HG03280 (cell line): ENCODE data around the gene LRBA.

Experiments
- ATAC-seq: cut with Tn5 transposase; IDR thresholded peaks from one replicate; pipeline ENCODE4 v1.9.1; 2021; ENCODE audit warnings: mild to moderate bottlenecking, moderate library complexity; ENCODE audit not compliant: unreplicated experiment

LRBA gene

GRCh38 chr4:150342945-150343344 lies 672.1 kb downstream of the LRBA start:
- no peak for ATAC-seq

GRCh38 chr4:150337734-150338133 lies 677.4 kb downstream of the LRBA start:
- ATAC-seq: no peak

DNA sequence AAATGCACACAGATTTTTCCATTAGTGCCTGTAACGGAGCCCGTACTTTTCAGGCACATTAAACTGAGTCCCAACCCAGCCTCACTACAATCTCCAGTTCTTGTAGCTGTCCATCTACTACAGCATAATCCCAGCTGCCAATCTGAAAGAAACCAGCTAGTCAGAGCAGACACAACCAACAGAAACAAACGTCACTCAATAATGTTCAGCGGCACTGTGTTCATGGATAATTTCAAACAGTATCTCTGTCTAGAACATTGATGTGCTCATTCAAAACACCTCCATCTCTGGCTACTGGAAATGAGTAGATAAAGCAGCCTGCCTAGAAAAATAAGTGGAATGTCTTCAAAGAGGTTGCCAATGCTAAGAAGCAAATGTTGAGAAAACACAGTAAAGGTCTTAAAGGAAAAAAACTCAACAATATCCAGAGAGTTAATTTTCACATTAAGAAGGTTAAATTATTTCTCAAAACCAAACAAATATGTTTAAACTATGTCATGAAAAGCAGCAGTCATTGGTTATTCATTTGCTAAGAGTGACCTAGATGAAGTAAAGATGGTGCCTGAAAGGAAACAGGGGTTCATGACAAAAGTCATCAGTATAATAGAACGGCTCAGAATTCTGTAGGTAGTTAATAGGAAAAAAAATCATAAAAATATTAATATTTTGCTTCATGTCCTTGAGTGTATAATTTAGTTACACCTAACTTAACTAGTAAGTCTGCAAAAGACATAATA lies 678.2 kb downstream of the LRBA start:
- no peak for ATAC-seq

GRCh38 chr4:150332961-150333360 lies 682.1 kb downstream of the LRBA start:
- ATAC-seq: no peak

DNA sequence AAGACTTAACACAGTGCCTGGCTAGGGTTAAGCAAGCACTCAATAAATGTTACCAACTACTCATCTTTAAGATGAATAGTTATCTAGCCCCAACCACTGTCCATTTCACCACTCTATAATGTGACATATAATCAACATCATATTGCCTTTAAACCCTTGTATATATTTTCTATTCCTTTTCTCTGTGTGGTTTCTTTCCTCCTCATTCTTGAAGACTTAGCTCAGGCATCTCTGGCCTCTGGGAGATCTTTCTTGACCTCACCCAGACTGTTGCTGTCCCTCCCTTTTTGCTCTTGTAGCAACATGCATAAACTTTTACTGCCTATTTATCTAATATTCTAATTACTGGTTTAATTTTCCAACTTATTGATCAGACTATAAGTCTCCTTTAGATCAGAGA lies 683.0 kb downstream of the LRBA start:
- ATAC-seq: no peak

DNA sequence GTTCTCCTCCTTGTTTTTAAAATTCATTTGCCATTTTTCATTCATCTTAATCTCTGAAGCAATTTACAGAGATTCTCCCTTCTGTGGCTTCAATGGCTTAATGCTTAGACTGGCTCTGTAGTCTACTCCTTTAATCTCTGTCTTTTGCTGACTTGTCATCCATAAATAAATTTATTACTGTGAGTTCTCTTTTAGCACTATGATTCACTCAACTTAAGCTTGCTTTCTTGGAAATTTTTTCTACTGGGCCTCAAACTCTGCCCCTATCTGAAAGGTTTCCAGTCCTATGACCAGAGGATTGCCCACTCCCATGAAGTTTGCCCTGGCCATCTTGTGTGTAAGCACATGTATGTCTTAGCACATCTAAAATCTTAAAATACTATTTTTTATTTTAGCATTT lies 685.7 kb downstream of the LRBA start:
- ATAC-seq: no peak

DNA sequence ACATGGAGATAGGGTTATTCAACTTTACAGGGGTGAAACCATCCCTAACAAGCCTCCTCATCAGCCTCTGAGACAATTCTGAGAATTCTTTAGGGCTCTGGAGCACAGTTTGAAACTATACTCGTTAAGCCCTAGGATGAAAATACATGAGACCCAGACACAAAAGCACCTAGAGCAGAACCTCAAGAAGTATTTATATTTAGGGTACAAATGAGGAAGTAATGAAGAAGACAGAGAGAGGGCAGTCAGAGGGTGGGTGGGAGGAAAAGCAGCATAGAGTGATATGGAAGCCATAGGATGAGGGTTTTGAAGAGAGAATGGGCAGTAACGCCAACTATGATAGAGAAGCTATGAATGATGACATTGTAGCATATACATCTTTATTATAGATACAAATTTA lies 686.6 kb downstream of the LRBA start:
- no peak for ATAC-seq

GRCh38 chr4:150327262-150327780 lies 687.8 kb downstream of the LRBA start:
- no peak for ATAC-seq

DNA sequence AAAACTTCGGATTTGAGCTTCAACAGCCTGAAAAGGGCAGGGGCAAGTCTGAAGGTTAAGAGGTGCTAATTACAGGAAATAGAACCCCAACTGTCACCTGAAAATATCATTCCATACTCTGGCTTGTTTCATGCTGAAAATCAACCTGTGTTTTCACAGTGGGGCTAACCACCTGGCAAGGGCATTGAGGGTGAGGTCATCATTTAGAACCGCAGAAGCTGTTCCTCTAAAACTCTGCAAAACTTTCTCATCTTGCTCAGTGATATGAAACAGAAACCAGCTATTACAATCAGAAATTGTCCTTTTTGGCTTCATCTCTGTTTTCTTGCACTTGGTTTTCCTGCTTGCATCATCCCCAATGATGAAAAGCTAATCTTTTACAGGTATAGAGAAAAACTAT lies 689.2 kb downstream of the LRBA start:
- no peak for ATAC-seq

GRCh38 chr4:150323406-150324325 lies 691.4 kb downstream of the LRBA start:
- no peak for ATAC-seq

- no peak for ATAC-seq
Observed at GRCh38 chr4:150322646-150323045, 692.4 kb downstream of the LRBA start.

GRCh38 chr4:150321113-150321512 lies 694.0 kb downstream of the LRBA start:
- no peak for ATAC-seq

DNA sequence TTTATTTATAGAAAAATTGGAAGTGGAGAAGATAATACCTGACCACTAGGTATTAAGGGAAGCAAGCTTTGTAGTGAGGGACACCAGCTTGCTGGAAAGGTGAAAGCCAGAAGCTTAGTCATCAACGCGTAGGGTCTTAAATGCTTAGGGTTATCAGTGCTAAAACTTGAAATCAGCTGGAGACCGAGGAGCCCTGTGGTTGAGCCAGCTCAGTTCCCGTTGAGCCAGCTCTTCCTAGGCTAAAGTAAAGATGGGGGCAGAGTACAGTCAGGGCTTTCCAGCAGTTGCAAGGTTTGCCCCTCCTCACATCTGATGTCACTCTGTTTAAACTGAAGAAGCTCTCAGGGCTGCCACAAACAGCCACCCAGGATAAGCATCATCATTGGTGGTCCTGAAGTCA lies 696.1 kb downstream of the LRBA start:
- no peak for ATAC-seq

DNA sequence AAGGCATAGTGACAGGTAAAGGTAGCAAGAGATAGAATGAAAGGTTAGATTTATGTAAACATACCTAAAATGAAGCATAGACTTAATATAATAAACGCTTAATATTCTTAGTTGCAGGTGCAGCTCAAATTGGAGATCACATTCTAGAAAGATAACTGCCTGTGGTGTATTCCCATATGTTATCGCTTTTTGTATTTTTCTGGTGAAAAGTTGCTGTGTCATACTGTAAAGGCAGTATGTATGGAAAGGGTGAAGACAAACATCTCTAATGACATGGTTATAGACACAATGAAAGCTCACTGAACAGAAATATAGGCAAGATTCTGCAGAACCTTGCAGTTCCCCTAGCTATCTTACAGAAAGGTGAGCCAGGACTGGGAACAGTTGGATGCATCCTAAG lies 696.6 kb downstream of the LRBA start:
- ATAC-seq: no peak

DNA sequence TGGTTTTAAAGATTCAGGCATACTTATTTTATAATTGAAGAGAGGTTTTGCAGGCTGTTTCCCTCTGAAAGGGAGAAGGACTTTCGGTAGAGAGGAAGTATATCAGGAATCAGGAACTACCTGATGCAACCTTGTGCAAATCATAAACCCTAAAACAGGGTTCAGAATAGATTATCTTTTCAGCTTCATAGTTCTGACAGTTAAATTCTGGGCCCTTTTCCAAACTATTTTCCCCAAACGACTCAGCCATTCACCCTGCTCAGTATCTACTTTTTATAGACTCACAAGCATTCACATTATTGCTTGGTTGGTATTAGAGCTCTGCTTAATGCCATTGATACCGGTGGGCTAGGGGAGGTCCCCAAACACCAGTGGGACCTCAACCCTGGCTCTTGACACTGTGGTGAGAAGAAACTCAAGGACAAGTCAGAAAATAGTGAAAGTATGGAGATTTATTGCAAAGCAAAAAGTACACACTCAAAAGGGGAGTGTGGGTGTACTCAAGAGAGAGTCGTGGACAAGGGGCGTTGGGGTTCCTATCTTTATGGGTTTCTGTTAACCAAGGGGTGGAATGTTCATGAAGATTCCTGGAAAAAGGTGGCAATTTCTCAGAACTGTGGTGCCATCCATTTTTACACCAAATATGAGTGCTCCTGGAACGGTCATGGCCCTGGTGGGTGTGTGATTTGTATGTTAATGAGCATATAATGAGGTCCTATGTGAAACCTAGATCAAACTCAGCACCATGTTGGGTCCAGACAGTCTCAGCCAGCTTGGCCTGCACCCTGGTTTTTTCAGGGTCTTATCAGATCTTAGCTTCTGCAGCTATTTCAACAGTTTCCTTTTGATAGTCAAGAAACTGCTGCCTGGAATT lies 698.5 kb downstream of the LRBA start:
- ATAC-seq: no peak

DNA sequence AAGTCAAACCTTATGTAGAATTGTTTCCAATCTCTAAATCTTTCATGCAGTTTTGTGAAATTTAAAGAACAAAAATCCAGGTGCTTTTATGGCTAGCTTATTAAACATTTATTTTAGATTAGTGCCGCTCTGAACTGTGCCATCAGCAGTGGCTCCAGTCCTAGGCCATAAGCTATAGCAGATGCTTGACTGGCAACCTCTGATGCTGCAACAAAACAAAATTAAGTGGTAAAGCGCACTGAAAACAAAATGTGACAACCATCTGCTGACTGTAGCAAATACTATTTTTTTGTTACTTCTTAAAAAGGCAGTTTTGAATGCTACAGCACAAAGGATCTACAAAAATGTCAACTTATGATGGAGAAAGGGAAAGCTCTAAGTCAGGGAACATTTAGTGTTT lies 699.4 kb downstream of the LRBA start:
- no peak for ATAC-seq

DNA sequence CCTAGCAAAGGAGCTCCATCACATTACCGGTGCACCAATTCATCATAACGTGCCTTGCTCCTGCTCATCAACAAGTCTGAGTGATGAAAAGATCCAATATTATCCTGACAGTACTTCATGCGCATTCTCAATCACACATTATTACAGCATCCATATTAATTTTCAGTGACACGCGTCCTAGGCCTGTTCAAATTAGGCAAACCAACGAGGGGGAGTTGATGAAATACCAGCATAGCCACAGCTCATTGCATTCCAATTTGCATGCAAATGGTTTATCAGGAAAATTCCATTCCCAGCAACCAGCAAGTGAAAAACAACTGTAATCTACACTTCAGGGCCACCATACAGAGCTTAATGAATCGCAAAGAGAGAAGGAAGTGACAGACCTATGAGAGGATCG lies 699.9 kb downstream of the LRBA start:
- no peak for ATAC-seq

- no peak for ATAC-seq
Observed at GRCh38 chr4:150314031-150314430, 701.1 kb downstream of the LRBA start.

- ATAC-seq: no peak
Observed at GRCh38 chr4:150310159-150310895, 704.8 kb downstream of the LRBA start.

DNA sequence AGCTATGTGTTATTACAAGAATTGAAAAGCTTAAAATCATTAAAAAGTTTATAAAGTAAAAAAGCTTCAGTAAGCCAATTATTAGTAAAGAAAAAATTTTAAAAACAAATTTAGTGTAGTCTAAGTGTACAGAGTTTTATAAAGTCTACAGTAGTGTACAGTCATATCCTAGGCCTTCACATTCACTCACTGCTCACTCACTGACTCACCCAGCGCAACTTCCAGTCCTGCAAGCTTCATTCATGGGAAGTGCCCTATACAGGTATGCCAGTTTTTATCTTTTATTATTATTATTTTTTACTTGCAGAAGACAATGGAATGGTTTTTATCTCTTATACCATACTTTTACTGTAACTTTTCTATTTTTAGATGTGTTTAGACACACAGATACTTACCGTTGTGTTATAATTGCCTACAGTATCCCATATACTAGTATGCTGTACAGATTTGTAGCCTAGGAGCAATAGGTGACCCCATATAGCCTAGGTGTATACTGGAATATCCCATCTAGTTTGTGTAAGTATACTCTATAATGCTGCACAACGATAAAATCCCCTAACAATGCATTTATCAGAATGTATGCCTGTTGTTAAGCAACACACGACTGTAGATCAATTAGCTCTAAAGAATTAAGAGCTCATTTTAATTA lies 706.1 kb downstream of the LRBA start:
- no peak for ATAC-seq
